Epithelial cell of proximal tubule (primary cell): ENCODE data around the gene EPS8L3. TPM values are rescaled to one million over a fixed set of nuclear protein-coding genes. Genes with fewer than 3 reads are reported as not detected.

Experiments
- DNase-seq: peaks from one replicate; pipeline ENCODE4 v3.0.0-alpha.2; 2011; ENCODE audit warnings: low read depth
- H3K4me3 ChIP-seq: 2 replicates; pipeline ENCODE4 v1.5.1; 2011; ENCODE audit warnings: low read depth, mild to moderate bottlenecking, low read length
- total RNA-seq: library from RNA; depleted of rRNA; stranded (reverse); fragments of >200 nt; gene quantifications from 2 replicates; pipeline ENCODE4 v1.2.3, GENCODE V29; 2015
- TF ChIP-seq, protein P1 (sequence below): conservative IDR thresholded peaks from 2 replicates; pipeline ENCODE4 v1.5.1; 2012; ENCODE audit warnings: low read depth, mild to moderate bottlenecking, low read length

Gene EPS8L3
- total RNA-seq, 1 donor from 2014 or later, result not detected

DNA sequence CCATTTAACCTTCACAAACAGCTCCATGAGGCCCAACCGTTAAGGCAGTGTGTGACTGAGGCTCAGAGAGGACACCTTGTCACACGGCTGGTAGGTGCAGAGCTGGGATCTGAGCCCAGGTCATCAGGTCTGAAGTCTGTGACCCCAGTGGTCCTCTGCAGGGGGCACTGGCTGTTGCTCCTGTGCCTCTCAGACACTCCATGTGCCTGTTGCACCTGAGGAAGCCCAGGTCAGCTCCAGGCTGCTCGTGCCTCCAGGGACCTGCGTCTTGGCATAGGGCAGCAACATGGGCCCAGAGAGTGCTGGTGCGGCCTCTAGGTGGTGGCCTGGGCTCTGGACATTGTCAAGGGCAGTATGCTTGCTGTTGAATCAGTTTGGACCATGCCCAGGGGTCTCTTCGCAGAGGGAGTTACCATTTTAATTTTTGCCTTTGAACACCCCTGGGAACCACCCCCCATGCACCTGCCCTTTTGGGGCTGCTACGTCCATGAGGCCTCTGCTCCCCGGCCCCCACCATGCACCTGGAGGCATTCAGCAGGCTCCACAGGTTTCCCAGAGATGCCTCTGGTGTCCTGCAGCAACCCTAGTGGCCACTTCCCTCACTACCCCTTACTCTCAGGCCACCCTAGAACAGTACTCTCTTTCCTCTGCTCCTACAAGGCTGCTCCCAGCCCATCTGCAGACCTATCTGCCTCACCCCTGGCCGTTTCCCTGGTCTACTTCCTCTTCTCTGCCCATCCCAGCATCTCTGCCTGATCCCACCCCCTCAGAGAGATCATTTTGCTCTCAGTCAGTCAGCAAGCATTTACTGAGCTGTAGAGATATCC lies 25.2 kb upstream of the EPS8L3 start:
- TF ChIP-seq, protein P1, sequence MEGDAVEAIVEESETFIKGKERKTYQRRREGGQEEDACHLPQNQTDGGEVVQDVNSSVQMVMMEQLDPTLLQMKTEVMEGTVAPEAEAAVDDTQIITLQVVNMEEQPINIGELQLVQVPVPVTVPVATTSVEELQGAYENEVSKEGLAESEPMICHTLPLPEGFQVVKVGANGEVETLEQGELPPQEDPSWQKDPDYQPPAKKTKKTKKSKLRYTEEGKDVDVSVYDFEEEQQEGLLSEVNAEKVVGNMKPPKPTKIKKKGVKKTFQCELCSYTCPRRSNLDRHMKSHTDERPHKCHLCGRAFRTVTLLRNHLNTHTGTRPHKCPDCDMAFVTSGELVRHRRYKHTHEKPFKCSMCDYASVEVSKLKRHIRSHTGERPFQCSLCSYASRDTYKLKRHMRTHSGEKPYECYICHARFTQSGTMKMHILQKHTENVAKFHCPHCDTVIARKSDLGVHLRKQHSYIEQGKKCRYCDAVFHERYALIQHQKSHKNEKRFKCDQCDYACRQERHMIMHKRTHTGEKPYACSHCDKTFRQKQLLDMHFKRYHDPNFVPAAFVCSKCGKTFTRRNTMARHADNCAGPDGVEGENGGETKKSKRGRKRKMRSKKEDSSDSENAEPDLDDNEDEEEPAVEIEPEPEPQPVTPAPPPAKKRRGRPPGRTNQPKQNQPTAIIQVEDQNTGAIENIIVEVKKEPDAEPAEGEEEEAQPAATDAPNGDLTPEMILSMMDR, result peak; percentile 59
- no peak for DNase-seq
- H3K4me3 ChIP-seq, result no peak overlapping the region

GRCh38 chr1:109787845-109788601 lies 24.3 kb upstream of the EPS8L3 start:
- DNase-seq, result no peak
- TF ChIP-seq, protein P1, result no peak
- H3K4me3 ChIP-seq, result no peak overlapping the region

- TF ChIP-seq, protein P1, result no peak
- H3K4me3 ChIP-seq, result no peak overlapping the region
- no peak for DNase-seq
These were observed 23.6 kb upstream of the EPS8L3 start for GRCh38 chr1:109787211-109787844.

DNA sequence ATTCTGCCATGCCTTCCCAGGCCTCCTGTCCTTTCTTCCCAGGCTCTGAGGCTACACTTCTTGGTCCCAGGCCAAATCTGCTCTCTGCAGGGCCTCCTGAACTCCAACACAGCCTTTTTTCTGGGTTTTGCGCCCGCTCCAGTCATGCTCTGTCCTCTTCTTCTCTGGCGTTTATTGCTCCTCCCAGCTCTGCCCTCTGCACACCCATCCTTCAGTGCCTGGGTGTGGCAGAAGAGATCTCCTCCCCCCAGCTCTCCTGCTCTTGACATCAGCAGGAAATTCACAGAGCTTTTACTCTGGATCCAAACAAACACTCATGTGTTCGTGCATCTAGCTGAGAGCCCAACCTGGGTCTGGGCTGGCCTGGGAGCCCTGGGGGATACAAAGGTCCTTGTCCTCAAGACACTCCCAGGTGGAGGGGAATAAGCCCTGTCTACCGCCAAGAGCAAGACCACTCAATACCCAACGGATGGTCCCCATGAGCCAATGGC lies 22.9 kb upstream of the EPS8L3 start:
- TF ChIP-seq, protein P1, result no peak
- no peak overlapping the region for H3K4me3 ChIP-seq
- no peak for DNase-seq

GRCh38 chr1:109786112-109786480 lies 22.4 kb upstream of the EPS8L3 start:
- no peak overlapping the region for H3K4me3 ChIP-seq
- TF ChIP-seq, protein P1, result no peak
- no peak for DNase-seq

DNA sequence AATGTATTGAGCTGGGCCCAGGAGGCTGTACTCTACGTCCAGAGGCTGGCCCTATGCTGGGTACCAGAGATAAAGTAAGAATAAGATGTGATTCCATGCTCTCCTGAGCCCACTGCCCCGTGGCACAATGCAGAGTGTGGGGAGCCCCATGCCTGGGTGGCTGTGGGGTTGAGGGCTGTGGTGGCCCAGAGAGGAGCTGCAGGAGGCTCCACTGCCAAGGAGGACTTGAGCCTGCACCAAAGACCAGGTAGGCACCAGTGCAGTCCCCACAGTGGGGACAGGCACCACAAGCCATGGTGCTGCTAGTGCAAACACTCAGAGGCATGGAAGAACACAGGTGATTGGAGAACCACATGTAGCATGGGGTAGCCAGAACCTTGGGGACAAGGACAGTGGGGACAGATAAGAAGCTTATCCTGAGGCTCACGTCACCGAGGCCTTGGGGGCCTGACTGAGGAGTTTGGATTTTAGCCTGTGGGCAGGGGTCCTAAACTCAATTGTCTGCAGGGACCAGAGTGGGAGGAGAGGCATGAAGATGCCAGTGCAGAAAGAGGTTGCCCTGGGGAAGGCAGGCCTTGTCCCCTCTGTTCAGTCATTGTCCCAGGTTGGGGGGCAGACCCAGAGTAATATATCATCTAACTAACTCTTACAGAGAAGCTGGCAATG lies 21.9 kb upstream of the EPS8L3 start:
- TF ChIP-seq, protein P1, result no peak
- no peak overlapping the region for H3K4me3 ChIP-seq
- DNase-seq, result no peak
